Neural cell (in vitro differentiated cells): ENCODE measurements around the gene ATF6. TPM values are rescaled to one million over a fixed set of nuclear protein-coding genes. Genes with fewer than 3 reads are reported as not detected.

Experiments
- H2AFZ ChIP-seq: fragments of 200-600, 300-800 bp; sonication (generic), shearing (Covaris generic); 2 replicates; pipeline ENCODE4 v1.6.0; 2014; ENCODE audit warnings: low read depth, mild to moderate bottlenecking, antibody characterized with exemption, low read length, moderate library complexity
- H3F3A ChIP-seq: fragments of 200-600 bp; shearing (Covaris generic); 2 replicates; pipeline ENCODE4 v1.6.1; 2016; ENCODE audit warnings: mild to moderate bottlenecking, moderate library complexity, mixed read lengths, antibody characterized with exemption, low read length; ENCODE audit not compliant: insufficient read depth, poor library complexity, severe bottlenecking
- H3K27ac ChIP-seq: fragments of 200-600, 300-800 bp; sonication (generic), shearing (Covaris generic); 2 replicates; pipeline ENCODE4 v1.5.1; 2014; ENCODE audit warnings: mild to moderate bottlenecking, low read length, moderate library complexity
- H3K27me3 ChIP-seq: fragments of 300-800, 200-600 bp; sonication (generic), shearing (Covaris generic); 2 replicates; pipeline ENCODE4 v1.6.0; 2014; ENCODE audit warnings: mild to moderate bottlenecking, low read depth, low read length, moderate library complexity; ENCODE audit not compliant: insufficient read depth
- H3K36me3 ChIP-seq: fragments of 300-800, 200-600 bp; sonication (generic), shearing (Covaris generic); 2 replicates; pipeline ENCODE4 v1.5.1; 2014; ENCODE audit warnings: mild to moderate bottlenecking, antibody characterized with exemption, low read length, moderate library complexity; ENCODE audit not compliant: insufficient read depth
- H3K4me2 ChIP-seq: fragments of 300-800, 200-600 bp; sonication (generic), shearing (Covaris generic); 2 replicates; pipeline ENCODE4 v1.6.0; 2014; ENCODE audit warnings: mild to moderate bottlenecking, low read length
- H3K4me3 ChIP-seq: fragments of 300-800, 200-600 bp; sonication (generic), shearing (Covaris generic); 2 replicates; pipeline ENCODE4 v1.5.1; 2014; ENCODE audit warnings: mild to moderate bottlenecking, low read length, moderate library complexity
- H3K79me2 ChIP-seq: fragments of 200-600 bp; shearing (Covaris generic); replicated peaks from 2 replicates; pipeline ENCODE4 v1.6.0; 2014; ENCODE audit warnings: mild to moderate bottlenecking, low read length, moderate library complexity; ENCODE audit not compliant: insufficient read depth
- H3K9ac ChIP-seq: fragments of 300-800, 200-600 bp; sonication (generic), shearing (Covaris generic); 2 replicates; pipeline ENCODE4 v1.6.1; 2016; ENCODE audit warnings: mild to moderate bottlenecking, low read length, mixed read lengths
- H3K9me2 ChIP-seq: fragments of 200-600 bp; shearing (Covaris generic); 2 replicates; pipeline ENCODE4 v1.6.1; 2016; ENCODE audit warnings: mild to moderate bottlenecking, low read length, mixed read lengths; ENCODE audit not compliant: insufficient read depth
- H3K9me3 ChIP-seq: fragments of 200-600, 300-800 bp; sonication (generic), shearing (Covaris generic); 2 replicates; pipeline ENCODE4 v1.6.1; 2016; ENCODE audit warnings: mild to moderate bottlenecking, mixed run types, low read length, moderate library complexity, mixed read lengths
- H4K20me1 ChIP-seq: fragments of 200-600 bp; shearing (Covaris generic); 2 replicates; pipeline ENCODE4 v1.6.1; 2016; ENCODE audit warnings: mild to moderate bottlenecking, mixed run types; ENCODE audit not compliant: insufficient read depth
- CTCF ChIP-seq: fragments of 450-650 bp; IDR thresholded peaks from 2 replicates; pipeline ENCODE4 v1.5.1; 2014; ENCODE audit warnings: antibody characterized with exemption, mild to moderate bottlenecking, moderate library complexity; ENCODE audit not compliant: poor library complexity, severe bottlenecking
- EP300 ChIP-seq: fragments of 450-650 bp; conservative IDR thresholded peaks from 2 replicates; pipeline ENCODE4 v1.6.1; 2014; ENCODE audit warnings: antibody characterized with exemption, mild to moderate bottlenecking, moderate library complexity; ENCODE audit not compliant: poor library complexity, severe bottlenecking
- EZH2 ChIP-seq: fragments of 200-600, 300-800 bp; shearing (Covaris generic), sonication (generic); IDR thresholded peaks from 2 replicates; pipeline ENCODE4 v1.6.1; 2014; ENCODE audit warnings: antibody characterized with exemption, low read length, borderline replicate concordance, mild to moderate bottlenecking; ENCODE audit not compliant: insufficient read depth, poor library complexity, severe bottlenecking
- MXI1 ChIP-seq: fragments of 450-650 bp; conservative IDR thresholded peaks from 2 replicates; pipeline ENCODE4 v1.6.1; 2014; ENCODE audit warnings: antibody characterized with exemption, mild to moderate bottlenecking; ENCODE audit not compliant: poor library complexity, severe bottlenecking
- POLR2AphosphoS5 ChIP-seq: IDR thresholded peaks from 2 replicates; pipeline ENCODE4 v1.6.1; 2012
- RAD21 ChIP-seq: fragments of 450-650 bp; conservative IDR thresholded peaks from 2 replicates; pipeline ENCODE4 v1.6.1; 2014; ENCODE audit warnings: antibody characterized with exemption, mild to moderate bottlenecking, moderate library complexity
- REST ChIP-seq: IDR thresholded peaks from 2 replicates; pipeline ENCODE4 v1.6.1; 2012; ENCODE audit warnings: borderline replicate concordance
- SMC3 ChIP-seq: fragments of 450-650 bp; conservative IDR thresholded peaks from 2 replicates; pipeline ENCODE4 v1.6.1; 2014; ENCODE audit warnings: antibody characterized with exemption, mild to moderate bottlenecking, moderate library complexity; ENCODE audit not compliant: poor library complexity
- TAF1 ChIP-seq: IDR thresholded peaks from 2 replicates; pipeline ENCODE4 v1.6.1; 2012; ENCODE audit warnings: low read depth
- polyA plus RNA-seq: library from polyadenylated mRNA; depleted of rRNA; stranded (reverse); fragments of >200 nt; gene quantifications from 2 replicates; pipeline ENCODE4 v1.2.3, GENCODE V29; 2014

The ATF6 gene
- polyA plus RNA-seq, 1 donor from 2014 or later: 16.6 TPM

- Histone ChIP-seq H3K27me3 (no peaks in the 10 kb centered on the region), H3K27ac (no peak overlapping the region), H3K79me2 (no peaks in the 10 kb centered on the region), H3K4me2 (no peak overlapping the region), H2AFZ (no peak overlapping the region), H4K20me1 (no peaks in the 10 kb centered on the region), H3K9ac (no peak overlapping the region), H3K4me3 (no peak overlapping the region), H3K9me2 (no peaks in the 10 kb centered on the region), H3K36me3 (no peaks in the 10 kb centered on the region), H3K9me3 (no peaks in the 10 kb centered on the region), H3F3A (no peaks in the 10 kb centered on the region)
- TF ChIP-seq EP300 (no peak), SMC3 (no peak), RAD21 (no peak)
These were observed 163.9 kb downstream of the ATF6 start for GRCh38 chr1:161930064-161930463.

GRCh38 chr1:161932668-161933067 is 166.5 kb downstream of the ATF6 start:
- H3F3A ChIP-seq: no peaks in the 10 kb centered on the region
- H3K36me3 ChIP-seq: no peaks in the 10 kb centered on the region
- H4K20me1 ChIP-seq: no peaks in the 10 kb centered on the region
- no peak overlapping the region for H3K4me3 ChIP-seq
- H3K9me2 ChIP-seq: no peaks in the 10 kb centered on the region
- H3K9ac ChIP-seq: no peak overlapping the region
- no peaks in the 10 kb centered on the region for H3K9me3 ChIP-seq
- H3K4me2 ChIP-seq: no peak overlapping the region
- no peak overlapping the region for H3K27ac ChIP-seq
- no peak for TF ChIP-seq EP300
- no peak for TF ChIP-seq EZH2
- no peak for TF ChIP-seq MXI1
- TF ChIP-seq TAF1: no peak
- no peak for TF ChIP-seq SMC3
- TF ChIP-seq POLR2AphosphoS5: no peak
- no peak for TF ChIP-seq CTCF
- TF ChIP-seq REST: no peak
- H3K27me3 ChIP-seq: no peaks in the 10 kb centered on the region
- no peak overlapping the region for H2AFZ ChIP-seq
- no peaks in the 10 kb centered on the region for H3K79me2 ChIP-seq
